ENCODE results near the gene ABHD16A.

The ABHD16A gene

DNA sequence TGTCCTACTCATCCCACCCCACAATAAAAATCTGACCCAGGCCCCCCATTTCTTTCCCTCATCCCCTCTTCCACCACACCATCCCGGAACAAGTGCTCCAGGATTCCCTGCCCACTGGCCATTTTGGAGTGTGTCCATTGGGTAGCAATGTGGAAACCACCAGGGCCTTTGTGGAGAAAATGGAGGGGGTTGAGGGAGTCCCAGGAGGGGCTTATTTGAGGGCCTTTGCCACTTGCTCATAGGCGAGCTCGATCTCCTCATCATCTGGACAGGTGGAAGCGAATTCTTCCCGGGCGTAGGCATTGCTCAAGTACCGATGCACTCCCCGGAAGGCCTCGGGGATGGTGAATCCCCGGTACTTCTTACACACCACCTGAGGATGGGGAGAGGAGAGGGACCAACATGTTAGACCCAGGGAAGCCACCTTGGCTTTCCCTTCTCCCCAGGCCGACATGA, 27.5 kb upstream of the ABHD16A start:
- DNase-seq = no peak

DNA sequence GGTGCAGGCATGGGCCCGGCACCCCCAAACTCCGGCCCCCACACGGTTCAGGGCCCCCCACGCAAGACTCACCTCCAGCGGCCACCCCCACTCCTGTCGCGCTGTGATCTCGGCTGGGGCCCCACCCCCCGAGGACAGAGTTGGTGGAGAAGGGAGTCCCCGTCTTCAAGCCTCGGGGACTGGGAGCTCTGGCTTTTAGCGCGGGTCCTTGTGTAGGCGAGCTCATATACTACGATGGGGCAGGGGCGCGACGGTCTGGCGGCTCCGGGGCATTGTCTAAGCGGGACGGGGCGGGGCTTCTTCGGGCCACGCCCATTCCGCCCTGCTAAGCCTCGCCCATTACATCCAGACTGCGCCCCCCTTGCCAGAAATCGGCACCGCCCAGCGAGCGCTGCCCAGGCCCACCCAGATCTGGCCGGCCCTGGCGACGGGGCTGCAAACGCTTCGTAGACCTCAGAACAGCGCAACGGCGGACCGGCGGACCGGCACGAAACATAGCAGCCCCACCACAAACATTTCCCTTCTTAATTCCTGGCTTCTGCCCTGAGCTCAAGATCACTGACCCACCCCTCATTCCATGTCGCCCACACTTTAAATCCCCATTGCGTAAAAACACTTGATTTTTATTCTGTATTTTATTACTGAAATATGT, 27.0 kb upstream of the ABHD16A start:
- DNase-seq = peak; percentile 59

DNA sequence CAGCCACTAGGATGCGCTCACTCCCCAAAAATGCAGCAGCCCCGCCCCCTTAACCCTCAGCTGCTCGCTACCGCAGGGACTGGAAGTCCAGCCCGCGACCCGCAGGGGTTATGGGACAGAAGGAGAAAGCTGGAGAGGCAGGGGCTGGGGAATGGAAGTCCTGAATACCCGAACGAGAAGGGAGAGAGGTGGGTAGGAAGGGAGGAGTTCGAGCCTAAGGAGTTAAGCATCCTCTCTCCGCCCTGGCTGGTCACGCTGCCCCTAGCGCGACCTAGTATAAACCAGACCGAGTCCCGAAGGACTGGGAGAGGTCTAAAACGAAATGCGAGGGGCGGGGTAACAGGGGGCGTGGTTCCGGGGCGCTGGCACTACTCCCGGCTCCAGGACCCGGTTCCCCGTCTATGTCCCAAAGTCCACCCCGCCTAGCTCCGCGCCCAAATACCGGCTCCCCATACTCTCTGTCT, 26.4 kb upstream of the ABHD16A start:
- DNase-seq = peak; percentile 79

DNA sequence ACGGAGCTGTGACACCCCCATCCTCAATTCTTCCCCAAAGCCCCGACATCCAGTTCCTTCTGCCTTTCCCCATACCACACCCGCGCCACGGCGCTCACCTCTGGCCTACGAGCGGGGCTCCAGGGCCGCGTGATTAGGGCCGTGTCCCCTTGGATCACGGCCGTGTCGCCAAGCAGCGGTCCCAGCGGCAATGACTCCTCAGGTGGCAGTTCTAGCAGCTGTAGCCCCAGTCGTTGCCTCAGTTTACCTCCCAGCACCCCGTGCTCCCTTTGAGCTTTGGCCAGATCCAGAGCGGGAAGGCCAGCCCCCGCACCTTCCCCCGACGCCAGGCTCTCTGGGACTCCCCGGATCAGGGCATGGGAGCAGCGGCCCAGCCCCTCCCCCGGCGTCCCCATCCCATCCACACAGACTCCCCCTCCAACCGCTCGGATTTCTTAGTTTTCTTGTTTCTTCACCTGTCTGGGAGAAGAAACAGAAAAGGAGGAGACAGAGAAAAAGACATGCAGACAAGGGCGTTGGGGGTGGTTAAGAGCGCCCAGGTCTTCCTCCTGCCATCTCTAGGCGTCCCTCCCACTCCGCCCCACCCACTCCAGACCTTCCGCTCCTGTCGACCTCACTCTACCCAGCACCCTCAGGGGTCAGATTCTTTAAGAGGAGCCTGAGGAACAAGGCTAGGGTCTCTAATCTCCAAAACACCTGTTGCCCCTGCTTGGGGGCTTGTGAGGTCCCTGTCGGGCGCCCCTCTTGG, 25.8 kb upstream of the ABHD16A start, which contains the start of gene DDAH2:
Gene DDAH2 (minus strand): TSS at position 533 of the 748 bp plus-strand sequence. CDS start 138 bp downstream, at position 395.
- no peak for DNase-seq

DNA sequence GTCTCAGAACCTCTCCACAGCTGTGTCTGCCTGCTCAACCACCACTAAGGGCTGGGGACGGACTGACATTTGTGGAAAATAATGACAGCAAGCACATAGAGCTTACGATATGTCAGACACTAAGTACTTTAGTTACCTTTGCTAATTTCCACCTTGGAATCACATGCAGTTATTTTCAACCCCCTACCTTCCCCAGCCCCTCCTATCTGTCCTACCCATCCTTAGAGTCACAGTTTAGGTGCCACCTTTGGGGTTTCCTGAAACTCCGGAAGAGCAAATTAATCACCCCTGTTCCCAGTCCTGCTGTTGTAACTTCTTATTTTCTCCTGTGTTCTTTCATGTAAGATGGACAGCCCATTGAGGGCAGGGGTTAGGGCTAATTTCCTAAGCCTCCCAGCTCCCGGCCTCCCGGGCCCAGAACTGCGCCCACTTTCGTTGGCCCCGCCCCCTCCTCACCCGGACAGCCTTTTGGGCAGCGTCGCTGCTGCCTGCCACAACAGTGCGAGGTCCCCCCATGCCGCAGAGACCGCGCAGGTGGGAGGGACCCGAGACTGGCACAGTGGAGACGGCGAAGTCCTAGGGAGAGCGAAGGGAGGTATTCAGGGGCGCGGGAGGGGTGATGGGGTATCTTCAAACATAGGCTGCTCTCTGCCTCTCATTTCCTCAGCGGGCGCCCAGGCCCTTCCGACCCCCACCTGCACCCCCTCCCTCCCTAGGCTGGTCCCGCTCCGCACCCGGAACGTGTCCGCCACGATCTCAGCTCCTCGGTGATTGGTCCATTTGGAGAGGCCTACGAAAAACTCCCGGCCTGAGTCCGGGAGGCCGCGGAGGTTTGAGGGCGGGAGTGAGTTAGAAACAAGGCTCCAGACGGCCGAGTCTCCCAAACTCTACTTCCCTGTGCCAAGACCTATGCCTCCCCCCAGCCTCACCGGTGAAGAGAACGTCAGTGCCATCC, 24.9 kb upstream of the ABHD16A start:
- DNase-seq = no peak

DNA sequence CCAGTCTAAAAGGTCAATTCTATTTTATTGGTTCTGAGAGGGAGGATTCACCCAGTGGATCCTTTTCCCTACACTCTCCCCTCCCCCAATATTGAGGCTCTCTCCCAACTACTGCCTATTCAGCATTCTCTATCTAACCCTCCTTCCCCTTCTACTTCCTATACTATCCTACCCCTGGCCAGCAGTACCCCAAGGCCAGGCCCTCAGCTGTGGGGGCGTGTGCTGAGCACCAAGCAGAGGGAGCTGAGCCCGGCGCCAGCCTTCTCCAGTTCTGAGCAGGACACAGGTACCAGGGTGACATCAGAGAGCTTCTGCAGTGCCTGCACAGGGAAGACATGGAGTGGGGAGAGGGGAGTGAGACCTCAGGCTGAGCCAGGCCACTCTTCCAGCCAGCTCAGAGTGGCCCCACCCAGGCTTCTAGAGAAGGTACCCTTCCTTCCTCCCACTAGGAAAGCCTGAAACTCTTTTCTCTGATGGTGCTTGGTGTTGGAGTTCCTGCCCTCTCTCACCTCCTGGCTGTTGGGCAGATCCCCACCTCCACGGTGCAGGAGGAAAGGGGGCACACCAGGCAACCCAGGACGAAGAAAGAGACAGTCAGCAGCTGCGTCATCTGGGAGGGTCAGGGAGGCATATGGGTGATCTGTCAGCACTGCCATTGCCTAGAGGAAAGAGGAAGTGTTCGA, 24.1 kb upstream of the ABHD16A start:
- DNase-seq = no peak

DNA sequence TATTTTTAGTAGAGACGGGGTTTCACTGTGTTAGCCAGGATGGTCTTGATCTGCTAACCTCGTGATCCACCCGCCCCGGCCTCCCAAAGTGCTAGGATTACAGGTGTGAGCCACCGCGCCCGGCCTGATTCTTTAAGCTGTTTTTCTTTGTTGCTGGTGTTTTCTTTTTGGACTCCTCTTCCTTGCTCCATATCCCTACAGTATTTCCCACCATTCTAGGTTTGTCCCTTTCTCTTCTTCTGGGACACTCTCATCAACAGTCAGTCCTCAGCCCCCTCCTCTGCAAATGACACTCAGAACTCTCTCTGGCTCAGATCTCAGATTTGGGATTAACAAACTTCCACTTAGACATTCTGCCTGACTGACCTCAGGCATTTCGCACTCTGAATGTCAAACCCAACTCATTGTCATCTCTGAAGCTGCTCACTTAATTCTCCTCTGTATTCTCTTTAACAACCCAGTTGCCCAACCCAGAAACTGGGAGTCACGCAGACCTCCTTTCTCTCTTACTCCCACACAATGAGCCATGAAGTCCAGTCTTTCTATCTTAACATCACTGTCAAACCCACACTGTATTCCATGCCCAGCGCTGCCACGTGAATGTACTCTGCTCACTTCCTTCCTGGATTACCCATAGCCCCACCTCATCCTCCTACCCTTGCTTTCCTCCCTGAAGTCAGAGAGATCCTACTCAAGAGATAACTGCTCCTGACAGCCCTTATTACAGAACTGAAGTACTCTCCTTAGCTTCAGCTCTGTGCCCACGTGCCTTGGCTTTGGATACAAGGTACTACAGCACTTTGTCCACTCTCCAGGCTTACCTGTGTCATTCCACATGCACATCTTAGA, 22.6 kb upstream of the ABHD16A start:
- no peak for DNase-seq

DNA sequence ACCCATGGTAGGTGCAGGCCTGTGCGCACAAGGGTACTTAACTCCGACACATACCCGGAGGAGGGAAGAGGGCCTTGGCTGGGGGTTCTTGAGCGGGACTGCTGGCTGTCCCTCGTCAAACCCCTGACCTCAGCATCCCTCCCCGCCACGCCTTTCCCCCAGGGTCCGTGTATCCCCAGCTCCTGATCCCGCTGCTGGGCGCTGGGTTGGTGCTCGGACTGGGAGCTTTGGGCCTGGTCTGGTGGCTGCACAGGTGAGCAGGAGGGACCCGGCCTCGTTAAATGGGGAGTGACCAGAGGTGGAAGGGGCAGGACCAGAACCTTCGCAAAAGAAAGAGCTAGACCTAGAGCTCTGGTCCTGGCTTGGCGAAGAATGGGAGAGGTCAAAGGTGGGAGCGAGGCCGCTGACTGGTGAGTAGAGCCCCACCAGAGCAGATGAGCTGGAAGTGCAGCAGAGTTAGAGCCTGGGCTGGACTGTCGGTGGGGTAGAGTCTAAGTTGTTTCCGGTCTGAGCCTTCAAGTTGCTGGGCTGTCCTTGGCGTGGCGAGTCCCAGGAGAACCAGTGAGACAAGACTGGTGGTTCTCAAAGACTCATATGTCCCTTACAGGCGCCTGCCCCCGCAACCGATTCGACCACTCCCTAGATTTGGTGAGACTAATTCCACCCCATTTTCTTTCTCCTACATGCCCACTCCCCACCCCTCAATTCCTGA, 21.0 kb upstream of the ABHD16A start:
- no peak for DNase-seq

DNA sequence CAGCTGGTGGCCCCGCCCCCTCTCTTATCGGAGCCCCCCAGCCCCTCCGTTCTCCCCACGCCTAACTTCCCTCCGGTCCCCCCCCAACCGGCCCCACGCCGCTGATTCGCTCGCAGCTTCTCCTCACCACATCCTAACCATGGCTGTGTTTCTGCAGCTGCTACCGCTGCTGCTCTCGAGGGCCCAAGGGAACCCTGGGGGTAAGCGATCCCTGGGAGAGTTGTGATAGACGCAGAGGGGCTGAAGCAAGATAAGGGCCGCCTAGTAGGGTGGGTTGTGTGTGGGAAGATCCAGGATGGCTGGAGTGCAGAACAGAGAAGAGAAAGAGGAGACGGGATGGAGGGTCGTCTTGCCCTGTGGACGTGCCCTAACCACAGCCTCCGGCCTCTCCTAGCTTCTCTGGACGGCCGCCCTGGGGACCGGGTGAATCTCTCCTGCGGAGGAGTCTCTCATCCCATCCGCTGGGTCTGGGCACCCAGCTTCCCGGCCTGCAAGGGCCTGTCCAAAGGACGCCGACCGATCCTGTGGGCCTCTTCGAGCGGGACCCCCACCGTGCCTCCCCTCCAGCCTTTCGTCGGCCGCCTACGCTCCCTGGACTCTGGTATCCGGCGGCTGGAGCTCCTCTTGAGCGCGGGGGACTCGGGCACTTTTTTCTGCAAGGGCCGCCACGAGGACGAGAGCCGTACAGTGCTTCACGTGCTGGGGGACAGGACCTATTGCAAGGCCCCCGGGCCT, 20.3 kb upstream of the ABHD16A start, which contains the start of gene MPIG6B:
Gene MPIG6B (plus strand): TSS at position 129 of the 735 bp plus-strand sequence. CDS start 11 bp downstream, at position 140.
- no peak for DNase-seq

DNA sequence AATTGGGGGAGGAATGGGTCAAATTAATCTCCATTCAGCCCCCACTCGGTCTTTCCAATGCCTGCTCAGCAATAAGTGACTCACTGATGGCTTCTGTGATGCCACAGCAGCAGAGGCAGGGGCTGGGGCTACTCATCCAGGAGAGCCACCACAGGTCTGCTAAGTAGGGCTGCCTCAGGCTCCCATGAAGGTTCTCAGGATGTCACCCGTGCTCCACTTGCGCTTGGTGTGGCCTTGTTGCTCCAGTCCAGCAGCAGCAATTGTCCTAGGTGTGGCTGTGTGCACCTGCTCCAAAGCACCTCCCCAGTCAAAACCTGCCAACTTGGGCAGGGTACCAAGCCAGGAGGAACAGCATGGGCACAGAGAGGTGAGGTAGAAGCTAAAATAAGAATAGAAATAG, 19.0 kb upstream of the ABHD16A start:
- DNase-seq = no peak

DNA sequence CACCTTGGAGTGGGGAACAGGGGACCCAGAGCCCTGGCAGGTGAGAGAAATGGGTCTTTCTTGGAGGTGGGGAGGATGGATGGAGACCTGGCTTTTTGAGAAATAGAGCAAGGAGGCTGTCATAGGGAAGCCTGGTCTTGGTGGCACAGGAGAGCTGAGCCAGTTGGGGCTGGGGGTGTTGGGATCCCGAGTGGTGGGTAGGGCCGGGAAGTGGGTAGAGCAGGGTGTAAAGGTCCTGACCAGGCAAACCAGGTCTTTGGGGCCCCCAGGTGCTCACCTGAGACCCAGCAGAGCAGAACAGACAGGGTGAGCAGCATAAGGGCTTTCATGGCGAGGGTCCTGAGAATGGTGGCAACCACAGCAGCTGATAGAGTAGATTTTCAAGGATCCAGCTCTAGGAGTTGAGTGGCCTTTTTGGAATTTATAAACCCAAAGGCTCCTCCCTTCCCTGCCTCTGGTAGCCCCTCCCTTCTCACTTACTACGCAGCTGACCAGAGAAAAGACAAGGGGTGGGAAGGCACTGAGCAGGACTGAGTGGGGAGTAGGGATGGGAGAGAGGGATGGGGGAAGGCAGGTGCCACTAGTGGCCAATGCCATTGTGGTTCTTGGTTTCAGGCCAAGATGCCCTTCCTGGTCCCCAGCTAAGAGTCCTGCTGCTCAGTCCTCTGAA, 18.4 kb upstream of the ABHD16A start, which contains the start of gene LY6G6C:
Gene LY6G6C (minus strand): TSS at position 396 of the 670 bp plus-strand sequence. CDS start 67 bp downstream, at position 329.
- no peak for DNase-seq

DNA sequence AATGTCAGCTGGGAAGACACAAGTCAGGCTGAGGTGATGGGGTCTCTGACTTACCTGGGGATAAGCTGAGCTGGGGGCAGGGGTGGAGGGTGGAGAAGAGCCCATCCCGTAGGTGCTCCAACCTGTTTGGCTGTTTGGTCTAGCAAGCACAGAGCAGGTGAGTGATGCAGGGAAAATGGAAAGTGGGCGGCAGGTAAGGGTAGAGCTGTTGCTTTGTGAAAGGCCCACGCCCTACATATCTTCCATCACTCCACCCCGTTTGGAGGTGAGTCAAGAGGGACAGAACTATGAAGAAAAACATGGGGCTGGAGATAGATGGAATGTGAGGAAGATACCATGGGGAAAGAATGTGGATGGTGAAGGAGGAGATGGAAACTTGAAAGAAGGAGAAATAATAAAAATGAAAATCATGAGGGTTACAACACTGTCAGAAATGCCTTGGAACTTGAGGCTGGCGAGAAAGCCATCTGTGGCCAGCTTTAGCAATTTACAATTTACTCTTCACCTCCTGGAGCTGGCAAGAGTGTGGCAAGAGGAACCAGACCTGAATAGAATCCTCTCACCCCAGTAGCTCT, 17.2 kb upstream of the ABHD16A start:
- no peak for DNase-seq

DNA sequence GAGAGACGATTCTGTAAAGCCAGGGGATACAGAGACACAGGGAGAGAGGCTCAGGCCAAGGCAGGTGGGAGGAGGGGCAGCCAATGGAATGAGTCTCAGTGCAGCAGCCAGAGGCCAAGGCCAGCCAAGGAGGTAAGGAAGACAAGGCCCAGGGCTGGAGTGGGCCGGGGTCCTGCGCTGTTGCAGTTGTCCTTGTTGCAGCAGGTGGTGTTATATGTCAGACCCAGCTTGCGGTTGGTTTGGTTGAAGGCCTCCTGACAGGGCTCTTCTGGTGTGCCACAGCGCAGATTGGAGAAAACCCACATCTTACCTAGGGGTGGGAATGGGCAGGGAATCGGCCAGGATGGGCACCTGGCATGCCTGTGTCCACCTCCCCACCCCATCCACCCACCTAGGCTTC, 15.9 kb upstream of the ABHD16A start:
- DNase-seq = no peak

DNA sequence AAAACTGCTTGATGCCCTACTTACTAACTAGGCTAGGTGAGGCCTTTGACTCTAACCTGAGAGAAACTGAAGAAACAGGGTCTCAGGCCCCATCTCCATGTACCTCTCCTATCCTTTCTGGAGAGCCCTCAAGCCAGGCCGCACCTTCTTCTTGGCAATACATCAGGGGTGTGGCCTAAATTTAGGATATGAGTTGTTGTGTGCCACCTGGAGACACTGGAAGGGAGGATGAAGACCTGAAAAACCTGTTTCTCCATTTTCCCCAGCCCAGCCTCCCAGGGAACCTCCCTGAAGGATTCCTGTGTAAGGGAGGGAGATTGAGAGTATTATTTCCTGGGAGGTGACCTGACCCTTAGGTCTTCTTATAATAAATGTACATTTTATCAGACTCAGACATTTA, 15.1 kb upstream of the ABHD16A start:
- no peak for DNase-seq

DNA sequence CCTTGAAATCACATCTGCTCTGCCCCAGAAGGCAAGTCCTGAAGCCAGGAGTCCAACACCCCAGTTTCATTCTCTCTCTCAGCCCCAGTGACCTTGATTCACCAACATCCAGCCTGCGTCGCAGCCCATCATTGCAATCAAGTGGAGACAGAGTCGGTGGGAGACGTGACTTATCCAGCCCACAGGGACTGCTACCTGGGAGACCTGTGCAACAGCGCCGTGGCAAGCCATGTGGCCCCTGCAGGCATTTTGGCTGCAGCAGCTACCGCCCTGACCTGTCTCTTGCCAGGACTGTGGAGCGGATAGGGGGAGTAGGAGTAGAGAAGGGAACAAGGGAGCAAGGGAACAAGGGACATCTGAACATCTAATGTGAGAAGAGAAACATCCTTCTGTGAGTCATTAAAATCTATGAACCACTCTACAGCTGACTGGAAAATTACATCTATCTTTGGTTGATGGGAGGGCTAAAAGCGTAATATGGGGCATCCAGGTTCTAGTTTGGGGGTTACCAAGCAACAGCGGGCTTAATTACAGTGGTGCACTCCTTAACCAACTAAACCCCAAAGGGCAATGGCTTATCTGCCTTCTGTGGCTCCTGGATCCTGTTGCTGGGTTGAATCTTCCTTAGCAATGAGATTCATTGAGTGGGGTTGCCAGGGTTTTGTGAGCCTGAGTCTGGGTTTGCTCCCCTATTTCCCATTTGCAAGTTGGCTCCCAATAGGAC, 14.5 kb upstream of the ABHD16A start:
- no peak for DNase-seq

DNA sequence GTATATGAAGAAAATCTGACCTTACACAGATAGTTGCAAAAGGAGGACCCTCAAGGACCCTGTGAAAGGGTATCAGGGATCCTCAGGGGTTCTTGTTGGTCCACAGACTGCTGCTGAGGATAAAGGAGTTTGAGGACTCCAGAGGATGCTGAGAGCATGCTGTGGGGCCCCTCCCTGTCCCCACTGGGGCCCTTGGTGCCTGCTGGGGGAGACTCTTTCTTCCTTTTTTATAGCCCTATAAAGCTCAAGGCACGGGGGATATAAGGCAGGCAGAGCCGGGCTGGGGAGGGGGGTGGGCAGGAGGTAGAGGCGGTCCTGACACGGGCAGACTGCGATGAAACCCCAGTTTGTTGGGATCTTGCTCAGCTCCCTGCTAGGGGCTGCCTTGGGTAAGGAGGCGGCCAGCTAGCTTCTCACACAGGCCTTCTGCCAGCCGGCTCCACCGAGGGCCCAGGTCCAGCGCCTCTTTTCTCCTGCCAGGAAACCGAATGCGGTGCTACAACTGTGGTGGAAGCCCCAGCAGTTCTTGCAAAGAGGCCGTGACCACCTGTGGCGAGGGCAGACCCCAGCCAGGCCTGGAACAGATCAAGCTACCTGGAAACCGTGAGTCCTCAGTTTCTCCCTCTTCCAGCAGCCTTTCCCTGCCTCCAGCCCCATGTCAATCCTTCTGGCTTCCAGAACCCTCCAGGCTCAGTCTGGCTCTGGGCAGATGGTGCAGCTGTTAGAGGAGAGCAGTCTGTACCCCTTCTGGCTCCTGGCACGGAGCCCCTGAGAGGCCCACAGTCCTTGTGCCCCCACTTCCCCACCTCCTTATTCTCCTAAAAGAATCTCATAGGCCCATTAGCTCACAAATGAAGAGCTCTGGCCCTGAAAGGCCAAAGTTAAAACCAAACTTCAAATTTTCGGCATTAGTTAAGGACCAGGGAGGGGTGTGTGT, 12.2 kb upstream of the ABHD16A start, which contains the start of gene LY6G6D:
Gene LY6G6D (plus strand): TSS at position 327 of the 937 bp plus-strand sequence. CDS start 8 bp downstream, at position 335.
- no peak for DNase-seq
